Measurements from ENCODE around the gene CD59. TPM values are rescaled to one million over a fixed set of nuclear protein-coding genes. Genes with fewer than 3 reads are reported as not detected.

Gene CD59
- total RNA-seq, 1 experiment from 2014 or later: 1,281 TPM

GRCh38 chr11:33721426-33721825 lies 14.8 kb downstream of the CD59 start:
- Mint-ChIP-seq H3K9me3 (ENCODE audit: low read depth, unreplicated experiment) (no peaks in the 10 kb centered on the region), H3K4me3 (ENCODE audit: low read depth, unreplicated experiment) (peak overlapping the region; percentile 49), H3K27ac (ENCODE audit: unreplicated experiment) (peak overlapping the region; percentile 83), H3K4me1 (ENCODE audit: low read depth, unreplicated experiment) (peaks cover 89% of the 10 kb centered on the region), H3K27me3 (ENCODE audit: unreplicated experiment) (no peaks in the 10 kb centered on the region), H3K36me3 (ENCODE audit: insufficient read depth, unreplicated experiment) (peaks cover 97% of the 10 kb centered on the region)
- intact Hi-C loops (cut with micrococcal nuclease; ENCODE audit: unreplicated experiment): no loop called here
- TF ChIP-seq CTCF (IDR thresholded peaks at IDR 0.05; ENCODE audit: unreplicated experiment): no peak
- BruUV-seq (replicated peaks): no TSS peak
- CTCF ChIA-PET: no interaction called here
- DNase-seq: no peak

- intact Hi-C loops (cut with micrococcal nuclease; ENCODE audit: unreplicated experiment): no loop called here
- Mint-ChIP-seq H3K27ac (ENCODE audit: unreplicated experiment) (peak overlapping the region; percentile 83), H3K27me3 (ENCODE audit: unreplicated experiment) (no peaks in the 10 kb centered on the region), H3K4me1 (ENCODE audit: low read depth, unreplicated experiment) (peaks cover 78% of the 10 kb centered on the region), H3K9me3 (ENCODE audit: low read depth, unreplicated experiment) (no peaks in the 10 kb centered on the region), H3K36me3 (ENCODE audit: insufficient read depth, unreplicated experiment) (peaks cover 92% of the 10 kb centered on the region), H3K4me3 (ENCODE audit: low read depth, unreplicated experiment) (no peak overlapping the region)
- no peak for DNase-seq
- CTCF ChIA-PET: interaction anchor here (0.9 kb wide), 1 partner anchor 28 kb away, joined by 4 read pairs; no protein-coding TSS in a partner anchor
- no TSS peak for BruUV-seq (replicated peaks)
- no peak for TF ChIP-seq CTCF (IDR thresholded peaks at IDR 0.05; ENCODE audit: unreplicated experiment)
Measured at GRCh38 chr11:33719587-33719986, 16.6 kb downstream of the CD59 start.

- TF ChIP-seq CTCF (IDR thresholded peaks at IDR 0.05; ENCODE audit: unreplicated experiment): no peak
- intact Hi-C loops (cut with micrococcal nuclease; ENCODE audit: unreplicated experiment): no loop called here
- H3K36me3 Mint-ChIP-seq (ENCODE audit: insufficient read depth, unreplicated experiment): peaks cover 91% of the 10 kb centered on the region
- no peak for DNase-seq
- no peaks in the 10 kb centered on the region for H3K27me3 Mint-ChIP-seq (ENCODE audit: unreplicated experiment)
- H3K4me3 Mint-ChIP-seq (ENCODE audit: low read depth, unreplicated experiment): no peak overlapping the region
- H3K4me1 Mint-ChIP-seq (ENCODE audit: low read depth, unreplicated experiment): peaks cover 77% of the 10 kb centered on the region
- no peak overlapping the region for H3K27ac Mint-ChIP-seq (ENCODE audit: unreplicated experiment)
- H3K9me3 Mint-ChIP-seq (ENCODE audit: low read depth, unreplicated experiment): no peaks in the 10 kb centered on the region
- no TSS peak for BruUV-seq (replicated peaks)
- CTCF ChIA-PET: no interaction called here
Measured at GRCh38 chr11:33718440-33718839, 17.8 kb downstream of the CD59 start.

GRCh38 chr11:33716243-33716642 lies 20.0 kb downstream of the CD59 start:
- peak overlapping the region; percentile 78 for H3K27ac Mint-ChIP-seq (ENCODE audit: unreplicated experiment)

More at GRCh38 chr11:33716243-33716642, 20.0 kb downstream of the CD59 start:
- CTCF ChIA-PET: interaction anchor here (0.8 to 3.0 kb wide), 10 partner anchors 9 to 26 kb away, joined by 3 to 20 read pairs (median 6); partner anchors contain the start of gene C11orf91
- no peaks in the 10 kb centered on the region for H3K27me3 Mint-ChIP-seq (ENCODE audit: unreplicated experiment)
- TF ChIP-seq CTCF (IDR thresholded peaks at IDR 0.05; ENCODE audit: unreplicated experiment): peak; percentile 17
- H3K4me1 Mint-ChIP-seq (ENCODE audit: low read depth, unreplicated experiment): peaks cover 58% of the 10 kb centered on the region
- peak overlapping the region; percentile 37 for H3K4me3 Mint-ChIP-seq (ENCODE audit: low read depth, unreplicated experiment)
- H3K9me3 Mint-ChIP-seq (ENCODE audit: low read depth, unreplicated experiment): no peaks in the 10 kb centered on the region
- intact Hi-C loops (cut with micrococcal nuclease; ENCODE audit: unreplicated experiment): no loop called here
- no TSS peak for BruUV-seq (replicated peaks)
- H3K36me3 Mint-ChIP-seq (ENCODE audit: insufficient read depth, unreplicated experiment): peaks cover 86% of the 10 kb centered on the region
- no peak for DNase-seq
